ENCODE data around the gene RYR1. TPM values are rescaled to one million over a fixed set of nuclear protein-coding genes. Genes with fewer than 3 reads are reported as not detected.

The RYR1 gene
- total RNA-seq, 1 donor, result under 0.01 TPM

DNA sequence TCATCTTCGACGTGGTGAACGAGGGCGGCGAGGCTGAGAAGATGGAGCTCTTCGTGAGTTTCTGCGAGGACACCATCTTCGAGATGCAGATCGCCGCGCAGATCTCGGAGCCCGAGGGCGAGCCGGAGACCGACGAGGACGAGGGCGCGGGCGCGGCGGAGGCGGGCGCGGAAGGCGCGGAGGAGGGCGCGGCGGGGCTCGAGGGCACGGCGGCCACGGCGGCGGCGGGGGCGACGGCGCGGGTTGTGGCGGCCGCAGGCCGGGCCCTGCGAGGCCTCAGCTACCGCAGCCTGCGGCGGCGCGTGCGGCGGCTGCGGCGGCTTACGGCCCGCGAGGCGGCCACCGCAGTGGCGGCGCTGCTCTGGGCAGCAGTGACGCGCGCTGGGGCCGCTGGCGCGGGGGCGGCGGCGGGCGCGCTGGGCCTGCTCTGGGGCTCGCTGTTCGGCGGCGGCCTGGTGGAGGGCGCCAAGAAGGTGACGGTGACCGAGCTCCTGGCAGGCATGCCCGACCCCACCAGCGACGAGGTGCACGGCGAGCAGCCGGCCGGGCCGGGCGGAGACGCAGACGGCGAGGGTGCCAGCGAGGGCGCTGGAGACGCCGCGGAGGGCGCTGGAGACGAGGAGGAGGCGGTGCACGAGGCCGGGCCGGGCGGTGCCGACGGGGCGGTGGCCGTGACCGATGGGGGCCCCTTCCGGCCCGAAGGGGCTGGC lies 131.6 kb downstream of the RYR1 start:
- TF ChIP-seq, protein P1, sequence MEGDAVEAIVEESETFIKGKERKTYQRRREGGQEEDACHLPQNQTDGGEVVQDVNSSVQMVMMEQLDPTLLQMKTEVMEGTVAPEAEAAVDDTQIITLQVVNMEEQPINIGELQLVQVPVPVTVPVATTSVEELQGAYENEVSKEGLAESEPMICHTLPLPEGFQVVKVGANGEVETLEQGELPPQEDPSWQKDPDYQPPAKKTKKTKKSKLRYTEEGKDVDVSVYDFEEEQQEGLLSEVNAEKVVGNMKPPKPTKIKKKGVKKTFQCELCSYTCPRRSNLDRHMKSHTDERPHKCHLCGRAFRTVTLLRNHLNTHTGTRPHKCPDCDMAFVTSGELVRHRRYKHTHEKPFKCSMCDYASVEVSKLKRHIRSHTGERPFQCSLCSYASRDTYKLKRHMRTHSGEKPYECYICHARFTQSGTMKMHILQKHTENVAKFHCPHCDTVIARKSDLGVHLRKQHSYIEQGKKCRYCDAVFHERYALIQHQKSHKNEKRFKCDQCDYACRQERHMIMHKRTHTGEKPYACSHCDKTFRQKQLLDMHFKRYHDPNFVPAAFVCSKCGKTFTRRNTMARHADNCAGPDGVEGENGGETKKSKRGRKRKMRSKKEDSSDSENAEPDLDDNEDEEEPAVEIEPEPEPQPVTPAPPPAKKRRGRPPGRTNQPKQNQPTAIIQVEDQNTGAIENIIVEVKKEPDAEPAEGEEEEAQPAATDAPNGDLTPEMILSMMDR (IDR thresholded peaks at IDR 0.05; ENCODE audit: extremely low read depth, low read depth, low read length), result no peak
- Histone ChIP-seq H3K27ac (ENCODE audit: low read depth, low read length) (no peak overlapping the region), H3K4me3 (ENCODE audit: insufficient read depth, low read length) (no peak overlapping the region), H3K27me3 (ENCODE audit: insufficient read depth, low read length) (peaks cover 10% of the 10 kb centered on the region), H3K9me3 (ENCODE audit: low read depth, low read length) (no peaks in the 10 kb centered on the region), H4K20me1 (ENCODE audit: insufficient read depth, low read length) (no peaks in the 10 kb centered on the region), H3K36me3 (ENCODE audit: insufficient read depth, low read length) (no peaks in the 10 kb centered on the region), H3K79me2 (ENCODE audit: insufficient read depth, low read length) (no peaks in the 10 kb centered on the region), H3K4me2 (ENCODE audit: insufficient read depth, low read length) (no peak overlapping the region), H3K4me1 (ENCODE audit: insufficient read depth, low read length) (no peaks in the 10 kb centered on the region), H2AFZ (ENCODE audit: low read length) (no peak overlapping the region)
- DNase-seq (ENCODE audit: insufficient read length, low spot score, missing footprints), result peak; percentile 72

DNA sequence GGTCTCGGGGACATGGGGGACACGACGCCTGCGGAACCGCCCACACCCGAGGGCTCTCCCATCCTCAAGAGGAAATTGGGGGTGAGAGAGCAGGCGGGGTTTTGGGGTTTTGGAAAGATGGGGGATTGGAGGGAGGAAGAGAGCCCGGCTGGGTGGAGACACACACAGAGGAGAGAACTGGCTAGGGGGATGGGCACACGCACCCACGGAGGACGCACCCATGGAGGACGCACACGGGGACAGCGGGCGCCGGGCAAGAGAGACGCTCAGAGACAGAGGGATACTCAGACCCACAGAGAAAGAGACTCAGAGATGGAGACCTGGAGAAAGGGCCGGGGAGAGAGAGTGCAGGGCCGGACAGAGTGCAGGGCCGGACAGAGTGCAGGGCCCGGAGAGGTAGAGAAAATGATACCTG lies 132.2 kb downstream of the RYR1 start:
- no peak overlapping the region for H3K27ac ChIP-seq (ENCODE audit: low read depth, low read length)
- DNase-seq (ENCODE audit: insufficient read length, low spot score, missing footprints), result no peak
- no peaks in the 10 kb centered on the region for H3K4me1 ChIP-seq (ENCODE audit: insufficient read depth, low read length)
- peaks cover 10% of the 10 kb centered on the region for H3K27me3 ChIP-seq (ENCODE audit: insufficient read depth, low read length)
- H3K4me3 ChIP-seq (ENCODE audit: insufficient read depth, low read length), result no peak overlapping the region
- TF ChIP-seq, protein P1 (IDR thresholded peaks at IDR 0.05; ENCODE audit: extremely low read depth, low read depth, low read length), result no peak
- H4K20me1 ChIP-seq (ENCODE audit: insufficient read depth, low read length), result no peaks in the 10 kb centered on the region
- H3K4me2 ChIP-seq (ENCODE audit: insufficient read depth, low read length), result no peak overlapping the region
- no peak overlapping the region for H2AFZ ChIP-seq (ENCODE audit: low read length)
- no peaks in the 10 kb centered on the region for H3K79me2 ChIP-seq (ENCODE audit: insufficient read depth, low read length)
- no peaks in the 10 kb centered on the region for H3K9me3 ChIP-seq (ENCODE audit: low read depth, low read length)
- H3K36me3 ChIP-seq (ENCODE audit: insufficient read depth, low read length), result no peaks in the 10 kb centered on the region

DNA sequence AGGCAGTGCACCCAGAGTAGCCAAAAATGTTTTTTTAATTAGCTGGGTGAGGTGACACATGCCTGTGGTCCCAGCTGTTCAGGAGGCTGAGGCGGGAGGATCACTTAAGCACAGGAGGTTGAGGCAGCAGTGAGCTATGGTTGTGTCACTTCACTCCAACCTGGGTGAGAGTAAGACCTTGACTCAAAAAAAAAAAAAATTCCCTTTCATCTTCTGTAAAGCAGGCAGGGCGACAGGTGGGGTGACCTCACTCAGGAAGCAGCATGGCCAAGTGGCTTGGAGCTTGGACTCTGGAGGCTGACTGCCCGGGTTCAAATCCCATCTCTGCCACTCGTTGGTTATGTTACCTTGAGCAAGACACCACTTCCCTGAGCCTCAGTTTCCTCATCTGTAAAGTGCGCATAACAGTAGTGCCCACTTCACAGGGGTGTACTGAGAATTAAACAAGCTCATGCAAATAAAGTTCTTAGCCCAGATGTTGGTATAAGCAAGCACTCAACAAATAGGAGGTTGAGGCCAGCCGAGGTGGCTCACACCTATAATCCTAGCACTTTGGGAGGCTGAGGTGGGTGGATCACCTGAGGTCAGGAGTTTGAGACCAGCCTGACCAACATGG lies 136.0 kb downstream of the RYR1 start:
- Histone ChIP-seq H3K9me3 (ENCODE audit: low read depth, low read length) (no peaks in the 10 kb centered on the region), H4K20me1 (ENCODE audit: insufficient read depth, low read length) (no peaks in the 10 kb centered on the region), H3K79me2 (ENCODE audit: insufficient read depth, low read length) (no peaks in the 10 kb centered on the region), H3K36me3 (ENCODE audit: insufficient read depth, low read length) (no peaks in the 10 kb centered on the region), H3K4me2 (ENCODE audit: insufficient read depth, low read length) (no peak overlapping the region), H3K4me3 (ENCODE audit: insufficient read depth, low read length) (no peak overlapping the region), H3K27ac (ENCODE audit: low read depth, low read length) (no peak overlapping the region), H3K27me3 (ENCODE audit: insufficient read depth, low read length) (peaks cover 9% of the 10 kb centered on the region), H2AFZ (ENCODE audit: low read length) (no peak overlapping the region), H3K4me1 (ENCODE audit: insufficient read depth, low read length) (no peaks in the 10 kb centered on the region)
- TF ChIP-seq, protein P1 (IDR thresholded peaks at IDR 0.05; ENCODE audit: extremely low read depth, low read depth, low read length), result no peak
- DNase-seq (ENCODE audit: insufficient read length, low spot score, missing footprints), result no peak

DNA sequence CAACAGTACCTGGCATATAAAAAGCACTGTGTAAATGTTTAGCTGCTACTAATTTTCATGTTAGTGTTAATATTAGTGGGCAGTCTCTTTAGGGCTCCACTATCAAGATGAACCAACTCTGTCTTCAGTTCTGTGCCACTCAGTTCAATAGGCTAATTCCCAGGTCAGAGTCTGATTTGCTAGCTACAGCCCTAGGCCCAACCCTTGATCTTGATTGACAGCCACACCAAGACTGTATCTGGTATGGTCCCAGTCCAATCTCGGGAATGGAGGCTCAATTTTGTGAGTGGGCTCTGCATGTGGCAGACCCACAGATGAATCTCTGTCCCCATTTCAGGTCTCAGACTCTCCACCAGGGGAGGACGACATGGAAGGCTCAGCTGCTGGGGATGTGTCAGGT lies 138.2 kb downstream of the RYR1 start:
- Histone ChIP-seq H3K9me3 (ENCODE audit: low read depth, low read length) (no peaks in the 10 kb centered on the region), H3K4me1 (ENCODE audit: insufficient read depth, low read length) (no peaks in the 10 kb centered on the region), H3K4me2 (ENCODE audit: insufficient read depth, low read length) (no peak overlapping the region), H3K4me3 (ENCODE audit: insufficient read depth, low read length) (no peak overlapping the region), H3K27ac (ENCODE audit: low read depth, low read length) (no peak overlapping the region), H3K79me2 (ENCODE audit: insufficient read depth, low read length) (no peaks in the 10 kb centered on the region), H2AFZ (ENCODE audit: low read length) (no peak overlapping the region), H4K20me1 (ENCODE audit: insufficient read depth, low read length) (no peaks in the 10 kb centered on the region), H3K36me3 (ENCODE audit: insufficient read depth, low read length) (no peaks in the 10 kb centered on the region), H3K27me3 (ENCODE audit: insufficient read depth, low read length) (no peaks in the 10 kb centered on the region)
- TF ChIP-seq, protein P1 (IDR thresholded peaks at IDR 0.05; ENCODE audit: extremely low read depth, low read depth, low read length), result no peak
- DNase-seq (ENCODE audit: insufficient read length, low spot score, missing footprints), result no peak
